SJSA1 (cell line): Measurements from ENCODE around the gene NKAIN4. TPM values are rescaled to one million over a fixed set of nuclear protein-coding genes. Genes with fewer than 3 reads are reported as not detected.

Experiments used
- DNase-seq, 2 experiments: peaks; one replicate each; pipeline ENCODE4 v3.0.0-alpha.2; 2015 to 2020; ENCODE audit warnings: low spot score in 2 of 2, low read depth in 1 of 2
- H3K27ac ChIP-seq: fragments of 250-450 bp; sonication (Bioruptor Pico); 2 replicates; pipeline ENCODE4 v1.5.1; 2020; ENCODE audit warnings: mild to moderate bottlenecking, moderate library complexity
- H3K27me3 ChIP-seq: fragments of 250-450 bp; sonication (Bioruptor Pico); replicated peaks from 2 replicates; pipeline ENCODE4 v1.5.1; 2020; ENCODE audit warnings: mild to moderate bottlenecking, moderate library complexity
- H3K36me3 ChIP-seq: fragments of 250-450 bp; sonication (Bioruptor Pico); 2 replicates; pipeline ENCODE4 v1.5.1; 2020; ENCODE audit warnings: mild to moderate bottlenecking
- H3K4me1 ChIP-seq: fragments of 250-450 bp; sonication (Bioruptor Pico); replicated peaks from 2 replicates; pipeline ENCODE4 v1.6.1; 2021; ENCODE audit warnings: mild to moderate bottlenecking
- H3K4me3 ChIP-seq: fragments of 250-450 bp; sonication (Bioruptor Pico); 2 replicates; pipeline ENCODE4 v1.5.1; 2020; ENCODE audit warnings: mild to moderate bottlenecking
- H3K9me3 ChIP-seq: fragments of 250-450 bp; sonication (Bioruptor Pico); replicated peaks from 2 replicates; pipeline ENCODE4 v1.5.1; 2020; ENCODE audit warnings: mild to moderate bottlenecking
- total RNA-seq: library from RNA; depleted of rRNA; stranded (reverse); fragments of >200 nt; shearing (Covaris generic); gene quantifications from 2 replicates; pipeline ENCODE4 v1.2.3, GENCODE V29; 2014

The NKAIN4 gene
- total RNA-seq, 1 experiment from 2014 or later, result not detected

GRCh38 chr20:63293456-63293855 is 39.2 kb upstream of the NKAIN4 start:
- H3K4me3 ChIP-seq, result no peak overlapping the region
- no peak for DNase-seq
- H3K36me3 ChIP-seq, result peaks cover 16% of the 10 kb centered on the region
- peaks cover 25% of the 10 kb centered on the region for H3K27me3 ChIP-seq
- H3K27ac ChIP-seq, result no peak overlapping the region
- 0 out of 2 replicates have a peak, but pooled peaks cover 4% of the 10 kb centered on the region for H3K4me1 ChIP-seq
- H3K9me3 ChIP-seq, result 0 out of 2 replicates have a peak, but pooled peaks cover 3% of the 10 kb centered on the region

DNA sequence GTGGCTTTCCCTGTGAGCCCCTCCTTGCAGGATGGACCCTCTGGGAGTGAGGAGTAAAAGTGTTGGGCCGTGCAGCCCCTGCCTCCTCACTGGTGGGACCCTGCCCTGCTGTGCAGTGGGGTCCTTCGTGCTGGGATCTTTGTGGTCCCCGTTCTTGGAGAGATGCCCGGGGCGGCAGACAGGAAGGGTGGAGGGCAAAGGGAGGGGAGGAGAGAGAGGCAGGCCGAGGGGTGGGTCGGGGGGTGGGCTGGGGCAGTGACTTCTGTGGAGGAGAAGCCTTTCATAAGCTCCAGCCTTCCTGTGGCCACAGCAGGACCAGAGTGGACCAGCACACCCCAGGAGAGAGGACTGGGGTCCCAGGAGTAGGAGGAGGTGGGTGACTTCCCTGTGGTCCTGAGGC is 38.6 kb upstream of the NKAIN4 start, which contains the start of gene COL20A1:
Gene COL20A1, plus strand, starts transcription at position 283 of the 400 bp plus-strand sequence. CDS start 1,922 bp downstream, outside the sequence.
- H3K4me3 ChIP-seq, result no peak within 1 kb of the TSS
- 0 out of 2 replicates have a peak, but pooled peaks cover 4% of the 10 kb centered on the region for H3K4me1 ChIP-seq
- H3K36me3 ChIP-seq, result peaks cover 22% of the 10 kb centered on the region
- H3K9me3 ChIP-seq, result 0 out of 2 replicates have a peak, but pooled peaks cover 3% of the 10 kb centered on the region
- peaks cover 21% of the 10 kb centered on the region for H3K27me3 ChIP-seq
- no peak within 1 kb of the TSS for H3K27ac ChIP-seq
- DNase-seq, result no peak

- H3K27me3 ChIP-seq, result peaks cover 16% of the 10 kb centered on the region
- no peak for DNase-seq
Measured at GRCh38 chr20:63292292-63292701, 38.0 kb upstream of the NKAIN4 start.

GRCh38 chr20:63291811-63292210 is 37.5 kb upstream of the NKAIN4 start:
- DNase-seq, result no peak
- Histone ChIP-seq H3K4me3 (no peak overlapping the region), H3K27ac (no peak overlapping the region), H3K4me1 (0 out of 2 replicates have a peak, but pooled peaks cover 4% of the 10 kb centered on the region), H3K27me3 (peaks cover 16% of the 10 kb centered on the region), H3K9me3 (0 out of 2 replicates have a peak, but pooled peaks cover 3% of the 10 kb centered on the region), H3K36me3 (peaks cover 30% of the 10 kb centered on the region)

More at GRCh38 chr20:63292292-63292701, 38.0 kb upstream of the NKAIN4 start:
- Histone ChIP-seq H3K36me3 (peaks cover 26% of the 10 kb centered on the region), H3K4me1 (0 out of 2 replicates have a peak, but pooled peaks cover 4% of the 10 kb centered on the region), H3K9me3 (0 out of 2 replicates have a peak, but pooled peaks cover 3% of the 10 kb centered on the region), H3K27ac (no peak overlapping the region), H3K4me3 (no peak overlapping the region)

DNA sequence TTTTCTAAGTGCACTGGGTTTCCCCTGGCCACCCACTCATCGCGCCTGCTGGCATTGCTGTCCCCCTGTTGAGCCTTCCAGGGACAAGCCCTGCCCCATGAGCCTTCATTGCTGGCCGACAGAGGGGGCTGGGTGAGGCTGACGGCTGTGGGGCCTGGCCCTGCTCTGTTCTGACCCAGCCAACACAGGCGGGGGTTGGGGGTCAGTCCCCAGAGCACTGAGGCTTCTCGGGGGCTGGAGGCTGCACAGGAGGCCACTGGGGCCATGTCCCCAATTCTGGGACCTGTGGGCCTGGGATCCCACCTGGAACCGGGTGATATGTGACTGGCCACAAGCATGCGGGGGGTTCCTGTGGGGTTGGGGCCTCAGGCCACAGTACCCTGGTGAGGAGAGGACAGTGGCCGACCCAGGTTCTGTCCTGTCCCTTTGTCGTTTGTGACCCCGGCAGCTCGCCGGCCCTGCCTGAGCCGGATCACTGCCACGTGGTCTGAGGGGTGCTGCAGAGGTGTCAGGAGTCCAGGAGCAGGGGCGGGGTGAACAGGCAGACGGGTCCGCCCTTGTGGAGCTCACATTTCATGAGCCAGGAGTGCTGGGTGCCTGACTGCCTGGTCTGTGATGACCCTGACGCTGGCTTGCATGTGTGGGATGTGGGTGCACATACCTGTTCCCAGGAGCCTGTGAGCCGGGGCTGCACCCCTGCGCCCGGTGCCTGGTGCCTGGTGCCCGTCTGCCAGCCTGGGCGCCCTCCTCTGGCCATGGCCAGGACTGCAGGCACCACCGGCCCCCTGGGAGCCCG is 36.6 kb upstream of the NKAIN4 start:
- Histone ChIP-seq H3K9me3 (0 out of 2 replicates have a peak, but pooled peaks cover 3% of the 10 kb centered on the region), H3K27me3 (peaks cover 11% of the 10 kb centered on the region), H3K27ac (no peak overlapping the region), H3K4me3 (no peak overlapping the region), H3K4me1 (0 out of 2 replicates have a peak, but pooled peaks cover 4% of the 10 kb centered on the region), H3K36me3 (peaks cover 34% of the 10 kb centered on the region)
- DNase-seq, result peak in 1 of 2 experiments; percentile 45

GRCh38 chr20:63290136-63290676 is 35.9 kb upstream of the NKAIN4 start:
- H3K4me1 ChIP-seq, result 0 out of 2 replicates have a peak, but pooled peaks cover 4% of the 10 kb centered on the region
- H3K27ac ChIP-seq, result no peak overlapping the region
- H3K9me3 ChIP-seq, result 0 out of 2 replicates have a peak, but pooled peaks cover 3% of the 10 kb centered on the region
- H3K27me3 ChIP-seq, result peaks cover 4% of the 10 kb centered on the region
- H3K4me3 ChIP-seq, result no peak overlapping the region
- no peak for DNase-seq
- peaks cover 41% of the 10 kb centered on the region for H3K36me3 ChIP-seq

GRCh38 chr20:63289311-63290135 is 35.3 kb upstream of the NKAIN4 start:
- 0 out of 2 replicates have a peak, but pooled peaks cover 3% of the 10 kb centered on the region for H3K9me3 ChIP-seq
- no peak overlapping the region for H3K27ac ChIP-seq
- no peaks in the 10 kb centered on the region for H3K27me3 ChIP-seq
- H3K4me3 ChIP-seq, result no peak overlapping the region
- H3K36me3 ChIP-seq, result peaks cover 48% of the 10 kb centered on the region
- 0 out of 2 replicates have a peak, but pooled peaks cover 4% of the 10 kb centered on the region for H3K4me1 ChIP-seq
- no peak for DNase-seq

GRCh38 chr20:63288581-63289251 is 34.5 kb upstream of the NKAIN4 start:
- Histone ChIP-seq H3K27me3 (no peaks in the 10 kb centered on the region), H3K4me1 (0 out of 2 replicates have a peak, but pooled peaks cover 4% of the 10 kb centered on the region), H3K27ac (no peak overlapping the region), H3K9me3 (0 out of 2 replicates have a peak, but pooled peaks cover 3% of the 10 kb centered on the region), H3K4me3 (no peak overlapping the region), H3K36me3 (peaks cover 52% of the 10 kb centered on the region)
- DNase-seq, result no peak

GRCh38 chr20:63287697-63288580 is 33.7 kb upstream of the NKAIN4 start:
- DNase-seq, result no peak
- H3K36me3 ChIP-seq, result peaks cover 60% of the 10 kb centered on the region
- H3K27me3 ChIP-seq, result no peaks in the 10 kb centered on the region
- 0 out of 2 replicates have a peak, but pooled peaks cover 4% of the 10 kb centered on the region for H3K4me1 ChIP-seq
- no peak overlapping the region for H3K27ac ChIP-seq
- H3K9me3 ChIP-seq, result 0 out of 2 replicates have a peak, but pooled peaks cover 3% of the 10 kb centered on the region
- H3K4me3 ChIP-seq, result no peak overlapping the region

DNA sequence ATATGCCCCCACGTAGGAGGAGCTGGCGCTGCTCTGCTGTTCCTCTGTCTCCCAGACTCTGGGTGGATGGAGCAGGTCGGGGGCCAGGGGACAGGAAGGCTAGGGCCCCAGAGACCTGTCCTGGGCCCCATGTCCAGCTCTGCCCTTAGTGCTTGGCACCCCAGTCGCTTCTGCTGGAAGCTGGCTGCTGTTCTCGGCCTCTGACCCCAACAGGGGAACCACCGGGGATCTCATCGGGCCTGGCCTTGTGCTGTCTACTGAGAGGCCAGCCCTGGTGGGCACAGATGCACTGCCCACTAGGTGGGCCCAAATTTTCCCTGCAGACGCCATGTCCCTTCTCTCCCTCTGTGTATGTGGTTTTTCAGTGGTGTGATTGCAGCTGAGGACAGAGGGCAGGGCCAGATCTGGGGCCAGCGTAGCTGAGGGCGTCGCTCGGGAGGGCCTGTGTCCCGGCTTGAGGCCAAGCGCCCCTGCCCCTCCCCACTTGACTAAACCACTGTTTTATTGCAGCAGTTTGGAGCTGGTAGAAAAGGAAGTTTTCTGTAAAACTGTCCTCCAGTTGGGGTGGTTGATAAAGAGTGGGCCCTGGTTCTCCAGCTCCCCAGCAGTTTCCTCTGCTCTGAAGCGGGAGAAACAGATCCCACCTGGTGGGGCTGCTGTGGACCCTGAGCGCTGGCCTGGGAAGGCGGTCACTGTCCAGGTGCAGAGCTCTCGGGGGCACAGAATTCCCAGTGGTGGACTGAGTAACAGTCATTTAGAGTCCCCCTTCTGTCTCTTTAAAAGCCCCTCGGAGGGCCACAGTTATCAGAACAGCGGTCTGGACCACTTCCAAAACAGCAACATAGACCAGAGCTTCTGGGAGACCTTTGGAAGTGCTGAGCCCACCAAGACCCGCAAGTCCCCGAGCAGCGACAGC is 32.8 kb upstream of the NKAIN4 start:
- Histone ChIP-seq H3K27me3 (no peaks in the 10 kb centered on the region), H3K4me3 (no peak overlapping the region), H3K9me3 (0 out of 2 replicates have a peak, but pooled peaks cover 3% of the 10 kb centered on the region), H3K36me3 (peaks cover 67% of the 10 kb centered on the region), H3K27ac (no peak overlapping the region), H3K4me1 (0 out of 2 replicates have a peak, but pooled peaks cover 4% of the 10 kb centered on the region)
- DNase-seq, result no peak
